Endodermal cell (in vitro differentiated cells): ENCODE results near the gene SMIM12. TPM values are rescaled to one million over a fixed set of nuclear protein-coding genes. Genes with fewer than 3 reads are reported as not detected.
A peak's percentile ranks its signal among the peaks of the same experiment; 100 is the strongest.

Experiments
- DNase-seq: peaks from one replicate; pipeline ENCODE4 v3.0.0-alpha.2; 2017
- H3K27ac ChIP-seq: 2 replicates; pipeline ENCODE4 v1.5.1; 2013; ENCODE audit warnings: mild to moderate bottlenecking, low read depth, low read length, moderate library complexity
- H3K27me3 ChIP-seq: 2 replicates; pipeline ENCODE4 v1.6.1; 2013; ENCODE audit warnings: mild to moderate bottlenecking, low read length, moderate library complexity; ENCODE audit not compliant: insufficient read depth, control insufficient read depth, poor library complexity, severe bottlenecking
- H3K36me3 ChIP-seq: 2 replicates; pipeline ENCODE4 v1.7.0; 2013; ENCODE audit warnings: mild to moderate bottlenecking, low read length, moderate library complexity; ENCODE audit not compliant: control insufficient read depth, insufficient read depth
- H3K4me1 ChIP-seq: one replicate; pipeline ENCODE4 v1.7.0; 2013; ENCODE audit warnings: low read length; ENCODE audit not compliant: control insufficient read depth, insufficient read depth
- H3K4me3 ChIP-seq: 2 replicates; pipeline ENCODE4 v1.5.1; 2013; ENCODE audit warnings: mild to moderate bottlenecking, low read length, moderate library complexity
- H3K9ac ChIP-seq: 2 replicates; pipeline ENCODE4 v1.6.1; 2013; ENCODE audit warnings: mild to moderate bottlenecking, low read length, moderate library complexity; ENCODE audit not compliant: poor library complexity, severe bottlenecking; ENCODE audit errors: extremely low read depth
- H3K9me3 ChIP-seq: 2 replicates; pipeline ENCODE4 v1.6.1; 2013; ENCODE audit warnings: mild to moderate bottlenecking, low read length, moderate library complexity; ENCODE audit not compliant: control insufficient read depth
- H3K27ac Mint-ChIP-seq: 2 replicates; pipeline ENCODE4 v1.8.0; 2020; ENCODE audit warnings: mixed read lengths
- H3K27me3 Mint-ChIP-seq: 2 replicates; pipeline ENCODE4 v1.8.0; 2021; ENCODE audit warnings: mild to moderate bottlenecking, mixed read lengths; ENCODE audit not compliant: insufficient read depth
- H3K36me3 Mint-ChIP-seq: 2 replicates; pipeline ENCODE4 v1.8.0; 2020; ENCODE audit warnings: low read depth, mixed read lengths
- H3K4me1 Mint-ChIP-seq: 2 replicates; pipeline ENCODE4 v1.8.0; 2020; ENCODE audit warnings: mixed read lengths
- H3K4me3 Mint-ChIP-seq: 2 replicates; pipeline ENCODE4 v1.8.0; 2020; ENCODE audit warnings: mild to moderate bottlenecking, moderate library complexity, mixed read lengths
- H3K9me3 Mint-ChIP-seq: 2 replicates; pipeline ENCODE4 v1.8.0; 2020; ENCODE audit warnings: mild to moderate bottlenecking, mixed read lengths
- WGBS, 2 experiments: methylation state at CpG; one replicate each; pipeline versions ENCODE4 v1.1.5 to v1.1.7; 2013; ENCODE audit warnings: missing lambda C conversion rate in 2 of 2, mixed read lengths in 1 of 2; ENCODE audit not compliant: insufficient coverage in 1 of 2, insufficient read length in 1 of 2; 5-methylcytosine and 5-hydroxymethylcytosine counted together
- total RNA-seq, 2 donors: library from RNA; stranded (reverse); fragmentation: NEBNext Ultra II Directional in 1 of 2; extraction: Animal tissue kit (Norgen Biotek cat#: 25700) in 1 of 2; gene quantifications; 2 replicates in 1 of 2; 3 replicates in 1 of 2; pipeline ENCODE4 v1.2.1, GENCODE V29; 2021
- TF ChIP-seq, protein P1 (sequence below): fragments of 200-600 bp; sonication (generic); conservative IDR thresholded peaks from 2 replicates; pipeline ENCODE4 v1.5.0; 2021; ENCODE audit warnings: antibody characterized with exemption, mild to moderate bottlenecking

Gene SMIM12
- total RNA-seq, 2 donors from 2014 or later: 43.0 to 47.6 TPM

DNA sequence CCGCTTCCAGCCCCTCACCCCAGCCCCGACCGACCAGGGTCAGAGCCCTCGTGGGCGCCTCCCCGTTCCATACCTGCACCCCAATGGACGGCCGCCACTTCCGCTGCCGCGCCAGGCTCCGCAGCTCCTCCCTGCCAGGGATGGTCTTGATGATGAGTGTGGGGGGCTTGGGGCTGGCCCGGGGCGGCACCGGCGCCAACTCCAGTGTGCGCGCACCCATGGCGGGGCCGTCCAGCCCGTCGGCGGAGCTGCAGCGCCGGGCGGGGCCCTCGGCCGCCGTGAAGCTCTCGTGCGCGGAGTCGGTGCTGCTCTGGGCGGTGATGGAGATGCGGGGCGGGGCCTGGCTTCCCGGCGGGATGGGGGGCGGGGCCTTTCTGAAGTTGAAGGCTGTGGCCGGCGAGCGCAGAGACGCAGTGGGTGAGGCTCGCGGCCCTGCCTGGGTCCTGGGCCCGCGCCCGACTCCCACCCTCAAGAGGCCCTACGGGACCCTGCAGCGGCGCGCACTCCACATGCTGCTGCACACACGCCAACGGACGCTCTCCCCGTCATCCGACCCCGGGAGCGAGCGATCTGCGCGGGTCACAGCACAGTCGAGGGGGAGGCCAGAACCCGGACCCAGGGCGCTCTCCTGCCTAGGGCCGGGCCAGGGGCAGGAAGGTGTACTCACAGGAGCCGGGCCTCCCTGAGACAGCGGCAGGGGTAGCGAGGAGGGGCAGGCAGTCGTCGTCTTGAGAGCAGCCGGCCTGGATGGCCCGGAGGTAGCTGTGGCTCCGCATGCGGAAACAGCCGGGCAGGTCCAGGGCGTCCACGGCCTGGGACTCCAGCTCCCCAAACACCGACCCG, 26.1 kb upstream of the SMIM12 start:
- H3K4me1 ChIP-seq: no peaks in the 10 kb centered on the region
- H3K9ac ChIP-seq: no peak overlapping the region
- 8 to 14% methylated on average over 13 to 80 of the region's 80 CpGs for WGBS, 2 experiments
- no peak overlapping the region for H3K27ac Mint-ChIP-seq
- DNase-seq: peak; percentile 94
- H3K27me3 Mint-ChIP-seq: peaks cover 68% of the 10 kb centered on the region
- peak overlapping the region; percentile 56 for H3K4me3 Mint-ChIP-seq
- H3K9me3 ChIP-seq: no peaks in the 10 kb centered on the region
- H3K36me3 ChIP-seq: no peaks in the 10 kb centered on the region
- H3K4me1 Mint-ChIP-seq: peaks cover 3% of the 10 kb centered on the region
- TF ChIP-seq, protein P1, sequence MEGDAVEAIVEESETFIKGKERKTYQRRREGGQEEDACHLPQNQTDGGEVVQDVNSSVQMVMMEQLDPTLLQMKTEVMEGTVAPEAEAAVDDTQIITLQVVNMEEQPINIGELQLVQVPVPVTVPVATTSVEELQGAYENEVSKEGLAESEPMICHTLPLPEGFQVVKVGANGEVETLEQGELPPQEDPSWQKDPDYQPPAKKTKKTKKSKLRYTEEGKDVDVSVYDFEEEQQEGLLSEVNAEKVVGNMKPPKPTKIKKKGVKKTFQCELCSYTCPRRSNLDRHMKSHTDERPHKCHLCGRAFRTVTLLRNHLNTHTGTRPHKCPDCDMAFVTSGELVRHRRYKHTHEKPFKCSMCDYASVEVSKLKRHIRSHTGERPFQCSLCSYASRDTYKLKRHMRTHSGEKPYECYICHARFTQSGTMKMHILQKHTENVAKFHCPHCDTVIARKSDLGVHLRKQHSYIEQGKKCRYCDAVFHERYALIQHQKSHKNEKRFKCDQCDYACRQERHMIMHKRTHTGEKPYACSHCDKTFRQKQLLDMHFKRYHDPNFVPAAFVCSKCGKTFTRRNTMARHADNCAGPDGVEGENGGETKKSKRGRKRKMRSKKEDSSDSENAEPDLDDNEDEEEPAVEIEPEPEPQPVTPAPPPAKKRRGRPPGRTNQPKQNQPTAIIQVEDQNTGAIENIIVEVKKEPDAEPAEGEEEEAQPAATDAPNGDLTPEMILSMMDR: no peak
- H3K9me3 Mint-ChIP-seq: no peaks in the 10 kb centered on the region
- peaks cover 55% of the 10 kb centered on the region for H3K27me3 ChIP-seq
- no peak overlapping the region for H3K27ac ChIP-seq
- H3K4me3 ChIP-seq: peak overlapping the region; percentile 58
- H3K36me3 Mint-ChIP-seq: no peaks in the 10 kb centered on the region

DNA sequence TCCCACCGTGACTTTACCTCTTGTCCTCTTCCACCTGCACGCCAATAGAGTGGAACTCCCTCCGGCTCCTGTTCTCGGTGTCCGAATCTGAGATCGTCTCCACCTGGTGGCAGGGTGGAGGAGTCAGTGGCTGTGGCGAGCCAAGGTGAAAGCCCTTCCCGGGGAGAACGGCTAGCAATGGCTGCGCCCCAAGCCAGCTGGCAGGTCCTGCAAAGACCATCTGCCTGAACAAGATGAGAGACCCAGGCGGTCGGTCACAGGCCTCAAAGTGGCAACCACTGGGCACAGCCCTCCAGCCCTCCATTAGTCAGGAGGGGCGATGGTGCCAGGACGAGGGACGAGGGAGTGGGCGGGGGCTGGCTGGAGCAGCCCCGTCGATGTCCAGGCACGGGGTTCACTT, 25.4 kb upstream of the SMIM12 start:
- no peak overlapping the region for H3K9ac ChIP-seq
- Mint-ChIP-seq H3K27ac (no peak overlapping the region), H3K27me3 (peaks cover 64% of the 10 kb centered on the region), H3K36me3 (no peaks in the 10 kb centered on the region), H3K4me3 (peak overlapping the region; percentile 56), H3K4me1 (peaks cover 3% of the 10 kb centered on the region), H3K9me3 (no peaks in the 10 kb centered on the region)
- no peaks in the 10 kb centered on the region for H3K9me3 ChIP-seq
- no peak overlapping the region for H3K27ac ChIP-seq
- peaks cover 55% of the 10 kb centered on the region for H3K27me3 ChIP-seq
- DNase-seq: peak; percentile 87
- 30 to 44% methylated on average over 4 to 19 of the region's 19 CpGs for WGBS, 2 experiments
- TF ChIP-seq, protein P1: peak; percentile 74
- no peak overlapping the region for H3K4me3 ChIP-seq
- no peaks in the 10 kb centered on the region for H3K36me3 ChIP-seq
- no peaks in the 10 kb centered on the region for H3K4me1 ChIP-seq

DNA sequence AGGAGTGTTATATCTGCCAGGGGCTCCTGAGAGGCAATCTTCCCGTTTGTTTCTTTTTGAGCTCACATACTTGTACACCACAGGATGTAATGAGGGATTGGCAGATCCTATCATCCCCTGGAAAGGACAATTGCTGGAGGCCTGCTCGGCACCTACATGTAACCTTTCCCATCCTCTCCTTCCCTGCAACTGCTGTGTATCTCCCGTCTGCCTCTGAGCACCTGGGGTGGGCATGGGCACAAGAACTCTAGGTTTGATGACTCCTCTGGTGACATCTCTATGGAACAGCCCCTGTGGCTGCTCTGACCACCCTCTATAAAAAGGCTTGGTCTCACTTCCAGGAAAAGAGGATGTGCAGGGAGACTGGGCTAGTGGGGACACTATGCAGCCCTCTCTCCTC, 25.0 kb upstream of the SMIM12 start:
- peaks cover 55% of the 10 kb centered on the region for H3K27me3 ChIP-seq
- no peaks in the 10 kb centered on the region for H3K4me1 ChIP-seq
- Mint-ChIP-seq H3K27me3 (peaks cover 64% of the 10 kb centered on the region), H3K4me3 (peak overlapping the region; percentile 56), H3K27ac (no peak overlapping the region), H3K36me3 (no peaks in the 10 kb centered on the region), H3K4me1 (peaks cover 3% of the 10 kb centered on the region), H3K9me3 (no peaks in the 10 kb centered on the region)
- no peak overlapping the region for H3K4me3 ChIP-seq
- no peaks in the 10 kb centered on the region for H3K9me3 ChIP-seq
- 80 to 85% methylated on average over 1 to 3 of the region's 3 CpGs for WGBS, 2 experiments
- H3K36me3 ChIP-seq: no peaks in the 10 kb centered on the region
- no peak overlapping the region for H3K9ac ChIP-seq
- TF ChIP-seq, protein P1: no peak
- H3K27ac ChIP-seq: no peak overlapping the region
- DNase-seq: no peak
